Measurements from ENCODE around the gene ITPR1. TPM values are rescaled to one million over a fixed set of nuclear protein-coding genes. Genes with fewer than 3 reads are reported as not detected.
"Not testable (repeated sequence)": the region's sequence is repeated elsewhere in the genome, so short reads cannot be mapped to it uniquely, and the experiment has no call there.

ITPR1 gene
- total and polyA plus RNA-seq, 2 experiments from 2014 or later, result 17.6 to 28.8 TPM

GRCh38 chr3:4596612-4597011 is 103.5 kb downstream of the ITPR1 start:
- no peaks in the 10 kb centered on the region for H3K27me3 ChIP-seq
- no peak overlapping the region for H3K4me3 ChIP-seq
- no peak overlapping the region for H3K27ac ChIP-seq
- no peak for DNase-seq (ENCODE audit: low read depth in 1 of 2, low spot score in 1 of 2)
- TF ChIP-seq CTCF (IDR thresholded peaks at IDR 0.05; ENCODE audit: low read depth, low read length), result no peak
- no peaks in the 10 kb centered on the region for H3K4me1 ChIP-seq (ENCODE audit: low read depth)
- no peaks in the 10 kb centered on the region for H3K36me3 ChIP-seq
- no peaks in the 10 kb centered on the region for H3K9me3 ChIP-seq (ENCODE audit: low read depth)

GRCh38 chr3:4597208-4597985 is 104.2 kb downstream of the ITPR1 start:
- Histone ChIP-seq H3K4me3 (no peak overlapping the region), H3K27me3 (no peaks in the 10 kb centered on the region), H3K36me3 (no peaks in the 10 kb centered on the region), H3K27ac (no peak overlapping the region), H3K9me3 (ENCODE audit: low read depth) (no peaks in the 10 kb centered on the region), H3K4me1 (ENCODE audit: low read depth) (no peaks in the 10 kb centered on the region)
- DNase-seq (ENCODE audit: low read depth in 1 of 2, low spot score in 1 of 2), result no peak
- no peak for TF ChIP-seq CTCF (IDR thresholded peaks at IDR 0.05; ENCODE audit: low read depth, low read length)

DNA sequence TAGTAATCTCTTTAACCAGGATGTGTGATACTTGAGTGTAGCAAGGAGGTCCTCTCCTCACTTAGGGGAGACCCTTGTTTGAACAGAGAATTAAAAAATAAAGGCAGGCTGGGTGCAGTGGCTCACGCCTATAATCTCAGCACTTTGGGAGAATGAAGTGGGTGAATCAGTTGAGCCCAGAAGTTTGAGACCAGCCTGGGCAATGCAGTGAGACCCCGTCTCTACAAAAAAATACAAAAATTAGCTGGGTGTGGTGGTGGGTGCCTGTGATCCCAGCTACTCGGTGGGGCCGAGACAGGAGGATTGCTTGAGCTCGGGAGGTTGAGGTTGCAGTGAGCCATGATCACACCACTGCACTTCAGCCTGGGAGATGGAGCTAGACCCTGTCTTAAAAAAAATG is 105.1 kb downstream of the ITPR1 start:
- H3K9me3 ChIP-seq (ENCODE audit: low read depth); H3K27ac ChIP-seq; H3K4me1 ChIP-seq (ENCODE audit: low read depth); H3K36me3 ChIP-seq; H3K27me3 ChIP-seq; DNase-seq (ENCODE audit: low read depth in 1 of 2, low spot score in 1 of 2); H3K4me3 ChIP-seq: not testable (repeated sequence)

DNA sequence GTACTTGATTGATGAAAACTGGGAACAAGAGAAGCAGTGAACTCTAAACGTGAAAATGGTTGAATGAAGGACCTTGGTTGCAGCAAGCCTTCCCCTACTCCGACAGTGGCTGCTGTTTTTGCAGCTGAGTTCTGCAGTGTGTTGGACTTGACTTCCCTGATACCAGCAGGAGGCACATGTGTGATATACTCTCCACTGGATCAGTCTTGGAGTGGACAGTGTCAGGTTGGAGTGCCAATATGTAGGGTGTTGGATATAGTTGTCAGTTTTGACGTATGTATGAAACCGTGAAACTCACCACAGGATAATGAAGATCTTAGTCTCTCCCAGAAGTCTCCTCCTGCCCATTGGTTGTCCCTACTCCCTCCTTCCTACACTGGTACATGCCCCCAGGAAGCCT is 106.5 kb downstream of the ITPR1 start:
- no peaks in the 10 kb centered on the region for H3K9me3 ChIP-seq (ENCODE audit: low read depth)
- H3K4me1 ChIP-seq (ENCODE audit: low read depth), result no peaks in the 10 kb centered on the region
- TF ChIP-seq CTCF (IDR thresholded peaks at IDR 0.05; ENCODE audit: low read depth, low read length), result no peak
- H3K4me3 ChIP-seq, result no peak overlapping the region
- H3K27ac ChIP-seq, result no peak overlapping the region
- no peak for DNase-seq (ENCODE audit: low read depth in 1 of 2, low spot score in 1 of 2)
- H3K36me3 ChIP-seq, result no peaks in the 10 kb centered on the region
- no peaks in the 10 kb centered on the region for H3K27me3 ChIP-seq

DNA sequence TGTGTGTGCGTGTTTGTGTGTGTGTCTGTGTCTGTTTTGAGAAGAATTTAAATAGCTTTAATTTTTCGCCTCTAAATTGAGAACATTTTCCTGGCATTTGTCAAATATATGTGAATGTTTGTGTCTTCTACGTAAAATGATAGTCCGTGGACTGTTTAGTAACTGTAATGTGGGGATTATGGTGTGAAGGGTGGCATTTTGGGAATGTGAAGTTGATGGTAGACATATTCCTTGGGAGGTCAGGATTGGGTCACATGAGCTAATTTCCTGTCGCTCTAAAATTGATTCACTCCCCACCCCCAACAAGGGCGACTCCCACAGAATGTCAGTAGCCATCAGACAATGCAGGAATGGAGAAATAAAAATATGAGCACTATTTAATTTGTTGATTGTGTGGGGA is 107.3 kb downstream of the ITPR1 start:
- H3K4me1 ChIP-seq (ENCODE audit: low read depth), result no peaks in the 10 kb centered on the region
- H3K27ac ChIP-seq, result no peak overlapping the region
- no peak for TF ChIP-seq CTCF (IDR thresholded peaks at IDR 0.05; ENCODE audit: low read depth, low read length)
- H3K4me3 ChIP-seq, result no peak overlapping the region
- H3K36me3 ChIP-seq, result no peaks in the 10 kb centered on the region
- H3K9me3 ChIP-seq (ENCODE audit: low read depth), result no peaks in the 10 kb centered on the region
- DNase-seq (ENCODE audit: low read depth in 1 of 2, low spot score in 1 of 2), result no peak
- no peaks in the 10 kb centered on the region for H3K27me3 ChIP-seq

- Histone ChIP-seq H3K27ac (no peak overlapping the region), H3K36me3 (no peaks in the 10 kb centered on the region), H3K27me3 (no peaks in the 10 kb centered on the region), H3K9me3 (ENCODE audit: low read depth) (no peaks in the 10 kb centered on the region), H3K4me3 (no peak overlapping the region), H3K4me1 (ENCODE audit: low read depth) (peaks cover 9% of the 10 kb centered on the region)
- no peak for TF ChIP-seq CTCF (IDR thresholded peaks at IDR 0.05; ENCODE audit: low read depth, low read length)
- DNase-seq (ENCODE audit: low read depth in 1 of 2, low spot score in 1 of 2), result peak in 1 of 2 donors; percentile 41
Observed at GRCh38 chr3:4601892-4602291, 108.7 kb downstream of the ITPR1 start.
